HG02678 (cell line): ENCODE measurements around the gene WAPL.

Experiments used
- ATAC-seq: cut with Tn5 transposase; IDR thresholded peaks from one replicate; pipeline ENCODE4 v1.9.1; 2021; ENCODE audit warnings: mild to moderate bottlenecking, moderate library complexity; ENCODE audit not compliant: unreplicated experiment

The WAPL gene

GRCh38 chr10:86413046-86413728 is 108.4 kb downstream of the WAPL start:
- ATAC-seq: peak; percentile 64

DNA sequence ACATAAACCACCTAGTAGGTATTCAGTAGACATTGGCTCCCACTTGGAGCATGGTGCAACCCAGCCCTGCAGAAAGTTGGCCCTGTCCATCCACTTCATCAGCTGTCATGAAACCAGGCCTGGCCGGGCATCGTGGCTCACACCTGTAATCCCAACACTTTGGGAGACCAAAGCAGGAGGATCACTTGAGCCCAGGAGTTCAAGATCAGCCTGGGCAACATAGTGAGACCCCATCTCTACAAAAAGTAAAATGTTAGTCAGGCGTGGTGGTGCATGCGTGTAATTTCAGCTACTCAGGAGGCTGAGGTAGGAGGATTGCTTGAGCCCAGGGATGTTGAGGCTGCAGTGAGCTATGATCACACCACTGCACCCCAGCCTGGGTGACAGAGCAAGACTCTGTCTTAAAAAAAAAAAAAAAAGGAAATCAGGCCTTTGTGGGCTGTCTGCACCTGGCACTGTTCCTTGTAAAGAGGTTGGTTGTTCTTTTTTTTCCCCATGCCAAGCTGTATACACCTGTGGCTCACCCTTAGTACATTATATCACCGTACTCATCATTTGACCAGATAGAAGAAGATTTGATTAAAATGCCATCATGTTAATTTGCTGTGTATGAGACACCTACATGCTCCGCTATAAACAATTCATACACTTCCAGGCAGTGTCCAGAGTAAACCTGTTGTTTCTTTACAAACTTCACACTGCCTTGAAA is 109.6 kb downstream of the WAPL start:
- ATAC-seq: no peak

DNA sequence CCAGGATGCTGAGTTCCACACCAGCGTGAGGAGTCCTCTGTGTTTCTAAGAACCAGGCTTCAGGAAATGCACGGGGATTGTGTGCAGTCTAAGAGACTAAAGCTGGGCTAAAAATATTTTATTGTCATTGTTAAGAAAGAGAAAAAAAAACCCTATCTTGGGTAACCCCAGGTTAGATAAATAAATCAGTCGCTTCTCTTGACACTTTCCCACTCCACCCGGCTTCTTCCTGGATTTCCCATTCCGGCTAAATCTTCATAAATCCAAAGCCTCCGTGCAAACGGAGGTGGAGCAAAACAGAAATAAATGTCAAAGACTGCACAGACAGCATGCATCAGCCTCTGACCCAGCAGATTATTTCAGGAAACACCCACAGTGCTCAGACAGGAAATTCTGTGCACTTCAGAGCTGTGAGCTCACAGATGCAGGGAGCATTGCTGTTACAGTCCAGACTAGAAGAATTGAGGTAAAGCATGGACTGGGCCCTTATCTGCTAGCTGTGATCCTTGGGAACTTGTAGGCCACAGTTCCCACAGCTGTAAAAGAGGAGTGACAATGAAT is 110.2 kb downstream of the WAPL start:
- peak; percentile 56 for ATAC-seq

DNA sequence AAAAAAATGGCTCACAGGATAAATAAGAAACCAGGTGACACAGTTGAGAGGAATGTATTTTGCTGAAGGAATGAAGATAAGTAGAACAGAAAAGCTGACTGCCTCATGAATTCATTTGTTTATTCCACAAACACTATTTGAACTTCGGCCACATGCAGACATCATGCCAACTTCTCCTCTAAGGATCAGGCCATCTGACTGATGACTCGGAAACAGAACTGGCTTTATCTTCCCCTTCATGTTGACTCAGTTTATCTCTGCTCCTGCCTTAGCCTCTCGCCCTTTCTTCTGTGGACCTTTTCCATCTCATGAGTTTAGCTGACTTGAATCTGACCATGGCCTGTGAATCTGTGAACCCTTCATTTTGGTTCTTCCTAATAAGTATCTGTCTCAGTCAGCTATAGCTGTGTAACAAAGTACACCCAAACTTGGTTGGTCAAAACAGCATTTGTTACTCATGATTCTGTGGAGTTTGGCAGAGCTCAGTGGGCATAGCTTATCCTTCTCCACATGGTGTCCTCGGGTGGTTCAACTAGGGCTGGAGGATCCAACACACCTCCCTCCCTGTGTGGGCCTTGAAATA is 111.0 kb downstream of the WAPL start:
- ATAC-seq: no peak

- ATAC-seq: no peak
Observed at GRCh38 chr10:86409183-86409582, 112.4 kb downstream of the WAPL start.

- ATAC-seq: no peak
Observed at GRCh38 chr10:86403183-86403797, 118.3 kb downstream of the WAPL start.

- ATAC-seq: no peak
Observed at GRCh38 chr10:86402283-86402941, 119.2 kb downstream of the WAPL start.

GRCh38 chr10:86401588-86402282 is 119.9 kb downstream of the WAPL start:
- ATAC-seq: no peak

- peak; percentile 34 for ATAC-seq
Observed at GRCh38 chr10:86400705-86401587, 120.6 kb downstream of the WAPL start.

GRCh38 chr10:86399879-86400704 is 121.5 kb downstream of the WAPL start:
- ATAC-seq: peak; percentile 86

DNA sequence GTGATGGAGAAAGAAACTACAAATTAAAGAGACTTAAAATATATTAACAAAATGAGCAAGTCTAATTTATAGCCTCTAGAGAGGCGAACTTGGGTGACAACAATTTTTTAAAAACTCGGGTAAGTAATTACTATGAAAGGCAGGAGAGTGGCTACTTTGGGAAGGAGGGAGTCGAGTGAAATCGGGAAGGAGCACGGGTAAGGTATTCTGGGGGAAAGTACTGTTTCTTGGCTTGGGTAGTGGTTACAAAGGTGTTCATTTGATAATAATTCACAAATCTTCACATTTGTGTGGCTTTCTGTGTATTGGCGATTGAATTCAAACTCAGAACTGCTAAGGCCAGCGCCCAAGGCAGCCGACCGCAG is 122.1 kb downstream of the WAPL start:
- no peak for ATAC-seq

DNA sequence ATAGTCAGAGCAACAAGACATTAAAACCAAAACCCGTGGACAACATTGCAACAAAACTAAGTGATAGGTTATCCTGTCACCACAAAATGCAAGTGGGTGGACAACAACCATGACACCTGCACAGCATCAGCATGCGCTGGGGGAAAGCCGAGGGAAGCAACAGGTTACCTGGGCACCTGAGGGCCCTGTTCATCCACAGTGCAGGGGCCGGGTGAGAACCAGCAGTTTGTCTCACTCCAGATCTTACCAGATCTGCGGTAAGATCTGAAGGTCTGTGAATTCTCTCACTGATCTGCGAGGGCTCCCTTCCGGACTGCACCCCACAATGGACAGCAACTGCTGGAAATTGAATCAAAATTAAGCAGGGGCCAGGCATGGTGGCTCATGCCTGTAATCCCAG is 124.5 kb downstream of the WAPL start:
- ATAC-seq: no peak

- no peak for ATAC-seq
Observed at GRCh38 chr10:86393862-86394455, 127.6 kb downstream of the WAPL start.

GRCh38 chr10:86393362-86393761 is 128.2 kb downstream of the WAPL start:
- no peak for ATAC-seq

DNA sequence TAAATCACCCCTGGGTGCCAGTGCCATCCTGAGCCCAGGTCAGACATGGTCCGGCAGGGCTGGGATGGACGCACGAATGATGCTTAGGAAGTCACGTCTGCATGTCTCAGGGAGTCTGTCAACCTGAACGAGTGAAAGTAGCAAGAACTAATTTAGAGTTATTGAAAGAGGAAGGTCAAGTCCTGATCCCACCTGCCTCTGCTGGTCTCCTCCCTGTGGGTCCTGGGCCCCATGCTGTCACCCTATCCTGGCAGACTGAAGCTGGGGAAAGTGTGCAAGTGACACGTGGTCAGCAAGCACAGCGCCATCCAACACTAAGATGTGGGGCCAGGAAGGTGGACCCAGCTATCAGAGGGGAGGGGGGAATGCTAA is 128.9 kb downstream of the WAPL start:
- peak; percentile 42 for ATAC-seq

DNA sequence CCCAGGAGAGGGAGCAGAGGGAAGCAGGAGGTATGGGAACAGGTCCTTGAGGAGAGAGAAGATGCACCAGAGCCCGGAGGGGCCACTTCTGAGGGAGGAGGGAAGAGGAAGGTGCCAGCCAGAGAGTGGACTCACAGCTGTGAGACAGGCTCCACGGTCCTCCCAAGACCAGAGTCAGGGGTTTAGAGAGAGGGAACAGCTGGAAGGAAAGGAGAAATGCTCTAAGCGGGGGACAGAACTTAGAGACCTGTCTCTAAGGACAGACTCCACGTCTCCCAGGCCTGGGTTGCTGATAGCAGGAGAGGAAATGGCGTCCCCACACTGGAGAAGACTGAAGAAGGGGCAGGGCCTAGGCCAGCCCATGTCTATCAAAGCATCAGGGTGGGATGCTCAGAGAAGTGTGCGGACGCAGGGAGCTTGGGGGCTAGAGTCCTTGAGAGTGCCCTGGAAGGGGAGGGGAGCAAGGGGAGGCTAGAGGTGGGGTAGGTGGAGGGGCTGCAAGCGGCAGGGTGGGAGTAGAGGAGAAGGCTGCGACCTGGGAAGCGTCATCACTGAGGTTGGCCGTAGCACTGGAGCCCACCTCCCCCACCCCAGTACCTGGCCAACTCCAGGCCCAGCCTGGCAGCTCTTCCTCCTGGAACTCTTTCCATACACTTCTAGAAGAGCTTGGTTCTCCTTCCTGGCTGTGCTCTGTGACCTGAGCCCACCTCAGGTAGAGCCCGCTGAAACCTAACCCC is 129.4 kb downstream of the WAPL start:
- no peak for ATAC-seq

DNA sequence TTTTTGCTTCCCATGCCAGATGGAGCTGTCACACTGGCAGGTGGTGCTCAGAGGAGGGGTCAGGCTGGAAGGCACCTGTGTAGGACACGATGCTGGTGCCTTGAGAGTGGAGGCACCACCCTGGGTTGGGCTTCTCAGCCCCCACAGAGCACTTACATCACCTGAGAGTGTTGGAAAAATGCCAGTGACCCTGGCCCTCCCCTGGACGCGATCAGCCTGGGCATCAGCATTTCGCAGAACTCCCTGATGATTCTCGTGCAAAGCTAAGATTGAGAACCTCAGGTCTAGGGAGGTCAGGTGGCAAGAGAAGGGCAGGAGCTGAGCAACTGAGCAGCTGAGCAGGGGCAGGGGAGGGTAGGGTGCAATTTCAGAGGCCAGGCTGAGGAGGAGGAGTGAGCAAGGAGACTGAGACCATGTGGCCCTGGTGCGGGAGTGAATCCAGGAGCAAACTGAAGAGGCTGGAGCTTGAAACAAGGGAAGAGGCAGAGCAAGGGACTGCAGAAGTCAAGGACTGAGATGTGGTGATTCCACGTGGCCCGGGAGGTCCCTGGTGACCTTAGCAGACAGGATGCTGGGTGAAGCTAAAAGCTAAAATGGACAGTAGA is 130.3 kb downstream of the WAPL start:
- no peak for ATAC-seq
